C4-2B (cell line): Measurements from ENCODE around the gene OVOL3.

Experiments
- CTCF ChIP-seq: fragments of 450-650 bp; conservative IDR thresholded peaks from 2 replicates; pipeline ENCODE4 v1.5.1; 2017; ENCODE audit warnings: mild to moderate bottlenecking
- ZFX ChIP-seq: fragments of 450-650 bp; IDR thresholded peaks from 2 replicates; pipeline ENCODE4 v1.6.1; 2017

DNA sequence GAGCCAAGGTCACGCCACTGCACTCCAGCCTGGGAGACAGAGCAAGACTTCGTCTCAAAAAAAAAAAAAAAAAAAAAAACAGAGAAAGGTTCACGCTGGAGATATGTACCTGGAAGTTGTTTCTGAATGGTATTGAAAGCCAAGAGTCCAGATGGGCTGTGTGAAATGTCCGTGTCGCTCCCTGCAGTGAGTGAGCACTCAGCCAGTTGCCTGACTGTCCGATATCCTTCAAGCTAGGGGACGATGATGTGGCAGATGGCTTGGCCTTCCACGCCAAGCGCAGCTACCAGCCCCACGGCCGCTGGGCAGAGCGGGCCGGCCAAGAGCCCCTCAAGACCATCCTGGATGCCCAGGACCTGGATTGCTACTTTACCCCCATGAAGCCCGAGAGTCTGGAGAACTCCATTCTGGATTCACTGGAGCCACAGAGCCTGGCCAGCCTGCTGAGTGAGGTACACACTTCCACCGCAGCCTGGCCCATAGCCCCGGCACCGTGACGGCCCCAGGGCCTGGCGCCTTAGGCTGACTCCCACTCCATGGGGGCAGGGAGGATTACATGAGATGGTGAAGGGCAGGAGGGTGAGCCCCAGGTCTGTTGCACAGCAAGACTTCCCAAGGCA lies 11.7 kb upstream of the OVOL3 start:
- no peak for TF ChIP-seq ZFX
- no peak for TF ChIP-seq CTCF
